Spleen (tissue), 7 donors: ENCODE measurements around the gene ST6GALNAC5.

Source experiments
- POLR2AphosphoS5 ChIP-seq, 3 donors: sonication (generic); formaldehyde crosslinking; IDR thresholded peaks; one replicate each; pipeline ENCODE4 v1.5.1; 2017; ENCODE audit warnings: antibody characterized with exemption in 3 of 3
- TF ChIP-seq, protein P1 (sequence below), 11 experiments: fragments of 200-600 bp in 7 of 11; fragments of 450-650 bp in 4 of 11; sonication (generic) in 4 of 11; IDR thresholded peaks in 8 of 11; conservative IDR thresholded peaks in 3 of 11; 1 replicate in 7 of 11; 2 replicates in 4 of 11; pipeline versions ENCODE4 v1.4.0 to v1.8.0; 2016 to 2021; ENCODE audit warnings: antibody characterized with exemption in 11 of 11, inconsistent platforms in 4 of 11, mild to moderate bottlenecking in 1 of 11
- donor health status: DM: no; HTN: no; CAD: no; lungs with moderate emphysema.
- donor health status: DM: no; HTN: no; CAD: no.
- donor health status: DM: no; HTN: no; CAD: no.

DNA sequence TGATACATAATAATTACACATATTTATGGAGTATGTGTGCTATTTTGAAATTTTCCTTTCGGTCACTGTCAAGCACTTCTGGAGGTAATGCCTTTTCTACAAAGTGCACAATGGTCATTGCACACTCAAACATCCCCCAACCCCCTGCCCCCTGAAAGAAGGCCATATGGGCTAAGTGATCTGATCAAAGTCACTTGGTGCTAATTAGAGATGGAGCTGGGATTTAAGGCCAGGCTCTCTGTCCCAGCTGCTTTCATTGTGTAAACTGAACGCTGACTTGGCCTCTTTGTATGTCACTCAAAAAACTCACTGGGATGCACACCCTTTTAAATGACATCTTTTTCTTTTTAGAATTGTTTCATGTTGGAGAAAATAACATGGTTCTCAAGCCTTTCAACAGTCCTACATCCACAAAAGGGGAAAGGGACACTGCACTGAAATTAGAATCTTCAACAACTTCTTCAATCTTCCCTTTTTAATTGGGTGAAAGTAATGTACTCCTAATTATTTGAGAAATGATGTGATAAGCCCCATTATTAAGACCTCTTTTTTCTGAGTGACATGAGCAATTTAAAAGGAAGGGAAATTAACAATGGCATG, 149.2 kb downstream of the ST6GALNAC5 start:
- TF ChIP-seq, protein P1, sequence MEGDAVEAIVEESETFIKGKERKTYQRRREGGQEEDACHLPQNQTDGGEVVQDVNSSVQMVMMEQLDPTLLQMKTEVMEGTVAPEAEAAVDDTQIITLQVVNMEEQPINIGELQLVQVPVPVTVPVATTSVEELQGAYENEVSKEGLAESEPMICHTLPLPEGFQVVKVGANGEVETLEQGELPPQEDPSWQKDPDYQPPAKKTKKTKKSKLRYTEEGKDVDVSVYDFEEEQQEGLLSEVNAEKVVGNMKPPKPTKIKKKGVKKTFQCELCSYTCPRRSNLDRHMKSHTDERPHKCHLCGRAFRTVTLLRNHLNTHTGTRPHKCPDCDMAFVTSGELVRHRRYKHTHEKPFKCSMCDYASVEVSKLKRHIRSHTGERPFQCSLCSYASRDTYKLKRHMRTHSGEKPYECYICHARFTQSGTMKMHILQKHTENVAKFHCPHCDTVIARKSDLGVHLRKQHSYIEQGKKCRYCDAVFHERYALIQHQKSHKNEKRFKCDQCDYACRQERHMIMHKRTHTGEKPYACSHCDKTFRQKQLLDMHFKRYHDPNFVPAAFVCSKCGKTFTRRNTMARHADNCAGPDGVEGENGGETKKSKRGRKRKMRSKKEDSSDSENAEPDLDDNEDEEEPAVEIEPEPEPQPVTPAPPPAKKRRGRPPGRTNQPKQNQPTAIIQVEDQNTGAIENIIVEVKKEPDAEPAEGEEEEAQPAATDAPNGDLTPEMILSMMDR (IDR thresholded peaks at IDR 0.05 in 8 of 11, conservative IDR thresholded peaks at IDR 0.05 in 3 of 11) = no peak
- no peak for TF ChIP-seq POLR2AphosphoS5 (IDR thresholded peaks at IDR 0.05)
